ENCODE measurements around the gene BTBD9. TPM values are rescaled to one million over a fixed set of nuclear protein-coding genes. Genes with fewer than 3 reads are reported as not detected.

Gene BTBD9
- total and polyA plus RNA-seq, 2 donors (not counting 1 experiment from before 2014, with no cell fraction given), result 4.1 to 48.9 TPM

GRCh38 chr6:38503032-38503773 lies 136.5 kb downstream of the BTBD9 start:
- intact Hi-C loops (cut with micrococcal nuclease), result no loop called here
- TF ChIP-seq EZH2 (IDR thresholded peaks at IDR 0.05; ENCODE audit: borderline replicate concordance, insufficient read depth, low read depth, low read length, poor library complexity, severe bottlenecking), result no peak
- TF ChIP-seq, protein P1, sequence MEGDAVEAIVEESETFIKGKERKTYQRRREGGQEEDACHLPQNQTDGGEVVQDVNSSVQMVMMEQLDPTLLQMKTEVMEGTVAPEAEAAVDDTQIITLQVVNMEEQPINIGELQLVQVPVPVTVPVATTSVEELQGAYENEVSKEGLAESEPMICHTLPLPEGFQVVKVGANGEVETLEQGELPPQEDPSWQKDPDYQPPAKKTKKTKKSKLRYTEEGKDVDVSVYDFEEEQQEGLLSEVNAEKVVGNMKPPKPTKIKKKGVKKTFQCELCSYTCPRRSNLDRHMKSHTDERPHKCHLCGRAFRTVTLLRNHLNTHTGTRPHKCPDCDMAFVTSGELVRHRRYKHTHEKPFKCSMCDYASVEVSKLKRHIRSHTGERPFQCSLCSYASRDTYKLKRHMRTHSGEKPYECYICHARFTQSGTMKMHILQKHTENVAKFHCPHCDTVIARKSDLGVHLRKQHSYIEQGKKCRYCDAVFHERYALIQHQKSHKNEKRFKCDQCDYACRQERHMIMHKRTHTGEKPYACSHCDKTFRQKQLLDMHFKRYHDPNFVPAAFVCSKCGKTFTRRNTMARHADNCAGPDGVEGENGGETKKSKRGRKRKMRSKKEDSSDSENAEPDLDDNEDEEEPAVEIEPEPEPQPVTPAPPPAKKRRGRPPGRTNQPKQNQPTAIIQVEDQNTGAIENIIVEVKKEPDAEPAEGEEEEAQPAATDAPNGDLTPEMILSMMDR (IDR thresholded peaks at IDR 0.05), result no peak
- Histone ChIP-seq H3K79me2 (ENCODE audit: control insufficient read depth, insufficient read depth, low read length) (no peaks in the 10 kb centered on the region), H2AFZ (ENCODE audit: insufficient read depth, low read depth, low read length, poor library complexity, severe bottlenecking) (no peak overlapping the region), H3K36me3 (replicated peaks in 1 of 2; ENCODE audit: control extremely low read depth in 1 of 2, control insufficient read depth in 1 of 2, extremely low read depth in 1 of 2, insufficient read depth in 2 of 2, low read length in 1 of 2) (no peaks in the 10 kb centered on the region), H3K27me3 (replicated peaks in 1 of 4; ENCODE audit: control extremely low read depth in 1 of 4, control insufficient read depth in 3 of 4, insufficient read depth in 4 of 4, low read length in 3 of 4) (no peaks in the 10 kb centered on the region), H3K9me3 (ENCODE audit: control extremely low read depth in 1 of 3, control insufficient read depth in 2 of 3, insufficient read depth in 1 of 3, low read length in 2 of 3) (no peaks in the 10 kb centered on the region), H3K9ac (ENCODE audit: low read length) (no peak overlapping the region), H4K20me1 (ENCODE audit: control insufficient read depth, insufficient read depth, low read length, poor library complexity, severe bottlenecking) (no peaks in the 10 kb centered on the region), H3K4me3 (ENCODE audit: control extremely low read depth in 1 of 5, extremely low read depth in 1 of 5, insufficient read depth in 1 of 5, low read depth in 2 of 5, low read length in 4 of 5) (no peak overlapping the region), H3K27ac (ENCODE audit: low read length in 2 of 2) (no peak overlapping the region), H3K4me1 (ENCODE audit: control insufficient read depth in 2 of 2, insufficient read depth in 2 of 2, low read length in 2 of 2) (no peaks in the 10 kb centered on the region), H3K4me2 (replicated peaks; ENCODE audit: low read depth, low read length, poor library complexity, severe bottlenecking) (no peak overlapping the region)
- 94% methylated on average over 4 of the region's 5 CpGs for WGBS (ENCODE audit: insufficient coverage)
- no peaks in the 10 kb centered on the region for H3K9me3 Mint-ChIP-seq (ENCODE audit: insufficient read depth)
- ChIA-PET CTCF (interaction anchor here (0.6 to 2.8 kb wide), 4 partner anchors 9 to 151 kb away, joined by 3 to 15 read pairs (median 3); no protein-coding TSS in a partner anchor), POLR2A (no interaction called here)
- DNase-seq (no peak), ATAC-seq (ENCODE audit: low read depth) (no peak)
- H3K4me3 Mint-ChIP-seq, result no peak overlapping the region
- no peak overlapping the region for H3K27ac Mint-ChIP-seq
- peaks cover 2% of the 10 kb centered on the region for H3K4me1 Mint-ChIP-seq
- H3K27me3 Mint-ChIP-seq, result no peaks in the 10 kb centered on the region

DNA sequence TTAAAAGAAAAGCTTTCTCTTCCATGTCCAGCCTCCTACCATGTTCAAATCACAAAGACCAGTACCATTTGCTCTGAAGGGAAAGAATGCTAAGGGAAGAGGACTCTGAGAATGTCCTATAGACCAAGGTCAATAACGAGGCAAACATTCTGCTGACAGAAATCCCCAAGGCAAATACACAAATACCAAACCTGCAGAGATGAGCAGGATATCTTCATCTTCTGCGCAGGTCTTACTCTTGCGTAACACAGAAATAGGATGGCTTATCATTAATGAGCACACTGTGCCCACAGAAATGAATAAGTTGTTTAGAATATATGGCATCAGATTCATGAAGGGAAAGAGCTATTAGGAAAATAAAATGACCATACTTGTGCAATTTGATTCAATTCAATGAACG lies 137.3 kb downstream of the BTBD9 start:
- ATAC-seq (ENCODE audit: low read depth), result no peak
- no peaks in the 10 kb centered on the region for H3K4me1 ChIP-seq (ENCODE audit: control insufficient read depth in 2 of 2, insufficient read depth in 2 of 2, low read length in 2 of 2)
- ChIA-PET CTCF (interaction anchor here (0.6 to 2.8 kb wide), 3 partner anchors 8 to 150 kb away, joined by 3 to 15 read pairs (median 3); no protein-coding TSS in a partner anchor), POLR2A (no interaction called here)
- H3K4me3 ChIP-seq (ENCODE audit: control extremely low read depth in 1 of 5, extremely low read depth in 1 of 5, insufficient read depth in 1 of 5, low read depth in 2 of 5, low read length in 4 of 5), result no peak overlapping the region
- Mint-ChIP-seq H3K9me3 (ENCODE audit: insufficient read depth) (no peaks in the 10 kb centered on the region), H3K27me3 (no peaks in the 10 kb centered on the region), H3K4me1 (peaks cover 2% of the 10 kb centered on the region), H3K4me3 (no peak overlapping the region), H3K27ac (no peak overlapping the region)
- no peaks in the 10 kb centered on the region for H3K36me3 ChIP-seq (replicated peaks in 1 of 2; ENCODE audit: control extremely low read depth in 1 of 2, control insufficient read depth in 1 of 2, extremely low read depth in 1 of 2, insufficient read depth in 2 of 2, low read length in 1 of 2)
- no peak for DNase-seq
- H4K20me1 ChIP-seq (ENCODE audit: control insufficient read depth, insufficient read depth, low read length, poor library complexity, severe bottlenecking), result no peaks in the 10 kb centered on the region
- H3K79me2 ChIP-seq (ENCODE audit: control insufficient read depth, insufficient read depth, low read length), result no peaks in the 10 kb centered on the region
- no peak overlapping the region for H3K4me2 ChIP-seq (replicated peaks; ENCODE audit: low read depth, low read length, poor library complexity, severe bottlenecking)
- H3K9me3 ChIP-seq (ENCODE audit: control extremely low read depth in 1 of 3, control insufficient read depth in 2 of 3, insufficient read depth in 1 of 3, low read length in 2 of 3), result no peaks in the 10 kb centered on the region
- TF ChIP-seq EZH2 (IDR thresholded peaks at IDR 0.05; ENCODE audit: borderline replicate concordance, insufficient read depth, low read depth, low read length, poor library complexity, severe bottlenecking), result no peak
- TF ChIP-seq, protein P1 (IDR thresholded peaks at IDR 0.05), result no peak
- H3K27me3 ChIP-seq (replicated peaks in 1 of 4; ENCODE audit: control extremely low read depth in 1 of 4, control insufficient read depth in 3 of 4, insufficient read depth in 4 of 4, low read length in 3 of 4), result no peaks in the 10 kb centered on the region
- H3K9ac ChIP-seq (ENCODE audit: low read length), result no peak overlapping the region
- no peak overlapping the region for H2AFZ ChIP-seq (ENCODE audit: insufficient read depth, low read depth, low read length, poor library complexity, severe bottlenecking)
- WGBS (ENCODE audit: insufficient coverage), result 100% methylated on average over 3 of the region's 4 CpGs
- intact Hi-C loops (cut with micrococcal nuclease), result no loop called here
- no peak overlapping the region for H3K27ac ChIP-seq (ENCODE audit: low read length in 2 of 2)

All from B cell (primary cell).